PC-9 (cell line): ENCODE data around the gene GADD45A. TPM values are rescaled to one million over a fixed set of nuclear protein-coding genes. Genes with fewer than 3 reads are reported as not detected.

ENCODE experiments used
- BruUV-seq: library from RNA; stranded (reverse); fragments of 400-500 nt; replicated peaks from 2 replicates; lab custom pipeline; 2021; lab: Mats Ljungman, UMichigan
- CTCF ChIA-PET: fragments of 300-600 bp; sonication (Branson Sonifier 250); formaldehyde crosslinking; loops from one replicate; lab custom pipeline; 2022; ENCODE audit warnings: antibody characterized with exemption; lab: Charles Lee
- POLR2A ChIA-PET: fragments of 300-600 bp; sonication (Branson Sonifier 250); formaldehyde crosslinking; loops from one replicate; lab custom pipeline; 2022; ENCODE audit warnings: antibody characterized with exemption; ENCODE audit not compliant: unreplicated experiment; lab: Charles Lee
- DNase-seq, 2 experiments: peaks; one replicate each; pipeline versions ENCODE4 v3.0.0 to v3.0.0-alpha.2; 2015 to 2022; ENCODE audit warnings: mixed read lengths in 1 of 2
- H2AFZ ChIP-seq: fragments of 200-600 bp; sonication (generic); 2 replicates; pipeline ENCODE4 v1.8.1; 2017; ENCODE audit warnings: antibody characterized with exemption
- H3F3A ChIP-seq: fragments of 200-600 bp; sonication (generic); 2 replicates; pipeline ENCODE4 v1.8.1; 2017; ENCODE audit warnings: antibody characterized with exemption, mild to moderate bottlenecking, low read depth; ENCODE audit not compliant: insufficient read depth
- H3K27ac ChIP-seq: fragments of 200-600 bp; sonication (generic); 2 replicates; pipeline ENCODE4 v1.6.1; 2016; ENCODE audit warnings: mixed run types
- H3K27me3 ChIP-seq: fragments of 200-600 bp; sonication (generic); 2 replicates; pipeline ENCODE4 v1.6.1; 2016; ENCODE audit warnings: low read depth, mixed run types; ENCODE audit not compliant: insufficient read depth
- H3K36me3 ChIP-seq: fragments of 200-600 bp; sonication (generic); 2 replicates; pipeline ENCODE4 v1.6.1; 2016; ENCODE audit warnings: low read depth, mixed run types
- H3K4me1 ChIP-seq: fragments of 200-600 bp; sonication (generic); replicated peaks from 2 replicates; pipeline ENCODE4 v1.6.1; 2016; ENCODE audit warnings: mixed run types; ENCODE audit not compliant: insufficient read depth
- H3K4me2 ChIP-seq: fragments of 200-600 bp; sonication (generic); 2 replicates; pipeline ENCODE4 v1.6.1; 2017; ENCODE audit warnings: mixed run types
- H3K4me3 ChIP-seq: fragments of 200-600 bp; sonication (generic); 2 replicates; pipeline ENCODE4 v1.6.1; 2016; ENCODE audit warnings: mixed run types
- H3K79me2 ChIP-seq: fragments of 200-600 bp; sonication (generic); 2 replicates; pipeline ENCODE4 v1.6.1; 2017; ENCODE audit warnings: low read depth, mixed run types
- H3K9me2 ChIP-seq: fragments of 200-600 bp; sonication (generic); 2 replicates; pipeline ENCODE4 v1.8.1; 2017; ENCODE audit warnings: mild to moderate bottlenecking; ENCODE audit not compliant: insufficient read depth
- H3K9me3 ChIP-seq: fragments of 200-600 bp; sonication (generic); 2 replicates; pipeline ENCODE4 v1.8.1; 2016; ENCODE audit warnings: low read depth; ENCODE audit not compliant: insufficient read depth
- H4K20me1 ChIP-seq: fragments of 200-600 bp; sonication (generic); 2 replicates; pipeline ENCODE4 v1.8.1; 2017; ENCODE audit not compliant: insufficient read depth
- CTCF ChIP-seq: fragments of 200-600 bp; sonication (generic); conservative IDR thresholded peaks from 2 replicates; pipeline ENCODE4 v1.6.1; 2017; ENCODE audit warnings: mixed run types, antibody characterized with exemption, mild to moderate bottlenecking, moderate library complexity
- EZH2 ChIP-seq: fragments of 200-600 bp; sonication (generic); IDR thresholded peaks from 2 replicates; pipeline ENCODE4 v1.8.0; 2017; ENCODE audit warnings: antibody characterized with exemption, low read depth
- intact Hi-C: fragments of 100-400 bp; cut with micrococcal nuclease; formaldehyde crosslinking; loops from one replicate; pipeline ENCODE4 v1.10.0; 2022; ENCODE audit not compliant: unreplicated experiment
- total RNA-seq: library from RNA; stranded (reverse); gene quantifications from 2 replicates; pipeline ENCODE4 v1.2.3, GENCODE V29; 2021

Gene GADD45A
- total RNA-seq, 1 experiment from 2014 or later, result 63.6 TPM

- Histone ChIP-seq H3K27me3 (no peaks in the 10 kb centered on the region), H3K36me3 (no peaks in the 10 kb centered on the region), H3K4me3 (no peak overlapping the region), H3K27ac (no peak overlapping the region), H3F3A (peaks cover 21% of the 10 kb centered on the region), H3K9me2 (no peaks in the 10 kb centered on the region), H3K4me2 (no peak overlapping the region), H4K20me1 (no peaks in the 10 kb centered on the region), H3K9me3 (no peaks in the 10 kb centered on the region), H2AFZ (no peak overlapping the region), H3K79me2 (no peaks in the 10 kb centered on the region), H3K4me1 (peaks cover 16% of the 10 kb centered on the region)
- CTCF ChIA-PET, result no interaction called here
- POLR2A ChIA-PET, result no interaction called here
- TF ChIP-seq CTCF, result no peak
- no peak for TF ChIP-seq EZH2
- intact Hi-C loops, result no loop called here
- no TSS peak for BruUV-seq
- no peak for DNase-seq
Observed at GRCh38 chr1:67696708-67697107, 11.7 kb downstream of the GADD45A start.

DNA sequence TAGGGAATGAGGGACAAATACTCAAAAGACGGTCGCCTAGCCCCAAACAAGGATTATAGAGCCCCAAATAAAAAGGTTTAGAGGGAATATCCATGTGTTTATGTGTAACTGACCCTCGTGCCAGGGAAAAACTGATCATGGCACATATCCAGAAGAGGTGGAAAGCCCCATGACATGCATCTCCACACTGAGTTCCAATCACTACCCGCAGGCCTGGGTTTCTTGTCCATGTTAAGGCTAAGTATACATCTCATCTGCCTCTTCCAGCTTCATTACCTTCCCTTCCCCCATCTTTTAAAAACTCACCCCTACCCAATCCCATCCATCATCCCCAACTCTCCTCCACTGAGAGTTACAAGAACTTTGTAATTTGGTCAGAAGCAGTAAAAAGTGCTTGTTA is 15.2 kb downstream of the GADD45A start:
- peak overlapping the region; percentile 39 for H3K4me2 ChIP-seq
- DNase-seq, result no peak
- CTCF ChIA-PET, result interaction anchor here (0.6 to 1.5 kb wide), 5 partner anchors 10 to 165 kb away, joined by 3 to 10 read pairs (median 4); no protein-coding TSS in a partner anchor
- no peak overlapping the region for H2AFZ ChIP-seq
- H3F3A ChIP-seq, result peaks cover 28% of the 10 kb centered on the region
- no peak overlapping the region for H3K4me3 ChIP-seq
- peaks cover 18% of the 10 kb centered on the region for H3K4me1 ChIP-seq
- POLR2A ChIA-PET, result interaction anchor here (0.5 to 0.7 kb wide), 5 partner anchors 17 to 776 kb away, joined by 3 to 8 read pairs (median 3); partner anchors contain the start of genes DNAI4 and MIER1
- peak overlapping the region; percentile 39 for H3K27ac ChIP-seq
- intact Hi-C loops, result loop anchor here (1.0 to 10.0 kb wide), 3 partner anchors 14 to 475 kb away; no protein-coding TSS in a partner anchor
- H3K9me3 ChIP-seq, result no peaks in the 10 kb centered on the region
- H3K9me2 ChIP-seq, result no peaks in the 10 kb centered on the region
- H3K79me2 ChIP-seq, result no peaks in the 10 kb centered on the region
- H4K20me1 ChIP-seq, result no peaks in the 10 kb centered on the region
- H3K27me3 ChIP-seq, result no peaks in the 10 kb centered on the region
- BruUV-seq, result no TSS peak
- TF ChIP-seq EZH2 (no peak), CTCF (no peak)
- H3K36me3 ChIP-seq, result peaks cover 6% of the 10 kb centered on the region; the same call in 1 of the 2 replicates

DNA sequence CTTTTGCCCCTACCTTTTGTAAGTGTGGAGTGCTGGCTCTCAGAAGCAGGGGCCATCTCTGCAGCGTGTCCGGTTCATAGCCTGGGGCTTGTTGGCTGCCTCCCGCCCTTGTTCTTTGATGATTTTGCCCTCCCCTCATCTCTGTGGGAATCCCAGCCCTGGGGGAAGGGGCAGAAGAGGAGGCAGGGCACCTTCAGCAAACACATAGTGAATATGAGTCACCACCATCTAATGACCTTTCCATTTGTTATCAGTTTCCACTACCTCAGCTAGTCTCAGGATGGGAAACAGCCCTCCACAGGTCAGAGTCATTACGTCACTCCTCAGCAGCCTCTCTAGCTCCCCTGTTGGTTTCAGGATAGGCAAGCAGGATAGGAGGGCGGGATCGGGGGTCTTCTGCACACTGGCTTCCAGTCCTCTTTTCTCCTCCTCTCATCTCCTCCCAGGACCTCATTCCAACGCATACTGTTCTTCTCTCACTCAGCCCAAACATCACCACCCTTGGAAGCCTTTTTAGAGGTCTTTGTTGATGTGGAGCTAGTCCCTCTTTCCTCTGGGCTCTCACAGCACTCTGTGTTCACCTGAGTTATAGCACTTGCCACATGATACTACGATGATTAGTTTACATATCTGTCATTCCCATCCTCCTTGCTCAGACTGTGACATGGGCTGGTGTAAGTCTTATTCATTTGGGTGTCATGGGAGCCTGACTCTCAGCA is 15.8 kb downstream of the GADD45A start:
- ChIA-PET POLR2A (interaction anchor here (0.5 to 0.7 kb wide), 6 partner anchors 17 to 776 kb away, joined by 3 to 8 read pairs (median 4); partner anchors contain the start of genes DNAI4 and MIER1), CTCF (interaction anchor here (0.5 to 1.5 kb wide), 7 partner anchors 11 to 165 kb away, joined by 3 to 10 read pairs (median 4); no protein-coding TSS in a partner anchor)
- Histone ChIP-seq H3K4me3 (no peak overlapping the region), H2AFZ (no peak overlapping the region), H3K27me3 (no peaks in the 10 kb centered on the region), H3K79me2 (no peaks in the 10 kb centered on the region), H3K27ac (peak overlapping the region; percentile 63), H3K4me1 (peaks cover 18% of the 10 kb centered on the region), H3K36me3 (peaks cover 6% of the 10 kb centered on the region; the same call in 1 of the 2 replicates), H3K9me3 (no peaks in the 10 kb centered on the region), H3F3A (peaks cover 28% of the 10 kb centered on the region), H3K4me2 (peak overlapping the region; percentile 39), H3K9me2 (no peaks in the 10 kb centered on the region), H4K20me1 (no peaks in the 10 kb centered on the region)
- no TSS peak for BruUV-seq
- intact Hi-C loops, result loop anchor here (1.0 to 10.0 kb wide), 3 partner anchors 15 to 474 kb away; no protein-coding TSS in a partner anchor
- DNase-seq, result peak; percentile 84 to 93
- TF ChIP-seq EZH2 (no peak), CTCF (peak; percentile 55; the same call in 1 of the 2 replicates)
